NB4 (cell line): ENCODE results near the gene JAKMIP3.

Source experiments
- MAX ChIP-seq: IDR thresholded peaks from 2 replicates; pipeline ENCODE4 v1.6.1; 2011; ENCODE audit warnings: low read depth, low read length
- MYC ChIP-seq: IDR thresholded peaks from 2 replicates; pipeline ENCODE4 v1.6.1; 2011; ENCODE audit warnings: low read depth, low read length
- POLR2A ChIP-seq: IDR thresholded peaks from 2 replicates; pipeline ENCODE4 v1.6.1; 2011; ENCODE audit warnings: mild to moderate bottlenecking; ENCODE audit not compliant: insufficient read length; ENCODE audit errors: extremely low read depth
- TF ChIP-seq, protein P1 (sequence below): IDR thresholded peaks from one replicate; pipeline ENCODE4 v1.5.1; 2012; ENCODE audit warnings: low read depth, low read length

- no peak for TF ChIP-seq POLR2A
- TF ChIP-seq, protein P1, sequence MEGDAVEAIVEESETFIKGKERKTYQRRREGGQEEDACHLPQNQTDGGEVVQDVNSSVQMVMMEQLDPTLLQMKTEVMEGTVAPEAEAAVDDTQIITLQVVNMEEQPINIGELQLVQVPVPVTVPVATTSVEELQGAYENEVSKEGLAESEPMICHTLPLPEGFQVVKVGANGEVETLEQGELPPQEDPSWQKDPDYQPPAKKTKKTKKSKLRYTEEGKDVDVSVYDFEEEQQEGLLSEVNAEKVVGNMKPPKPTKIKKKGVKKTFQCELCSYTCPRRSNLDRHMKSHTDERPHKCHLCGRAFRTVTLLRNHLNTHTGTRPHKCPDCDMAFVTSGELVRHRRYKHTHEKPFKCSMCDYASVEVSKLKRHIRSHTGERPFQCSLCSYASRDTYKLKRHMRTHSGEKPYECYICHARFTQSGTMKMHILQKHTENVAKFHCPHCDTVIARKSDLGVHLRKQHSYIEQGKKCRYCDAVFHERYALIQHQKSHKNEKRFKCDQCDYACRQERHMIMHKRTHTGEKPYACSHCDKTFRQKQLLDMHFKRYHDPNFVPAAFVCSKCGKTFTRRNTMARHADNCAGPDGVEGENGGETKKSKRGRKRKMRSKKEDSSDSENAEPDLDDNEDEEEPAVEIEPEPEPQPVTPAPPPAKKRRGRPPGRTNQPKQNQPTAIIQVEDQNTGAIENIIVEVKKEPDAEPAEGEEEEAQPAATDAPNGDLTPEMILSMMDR, result no peak
- no peak for TF ChIP-seq MYC
- no peak for TF ChIP-seq MAX
Observed at GRCh38 chr10:132054564-132054963, 11.2 kb upstream of the JAKMIP3 start.
